Neural cell (in vitro differentiated cells): ENCODE data around the gene TAGAP. TPM values are rescaled to one million over a fixed set of nuclear protein-coding genes. Genes with fewer than 3 reads are reported as not detected.

Experiments
- H2AFZ ChIP-seq: fragments of 200-600, 300-800 bp; sonication (generic), shearing (Covaris generic); 2 replicates; pipeline ENCODE4 v1.6.0; 2014; ENCODE audit warnings: low read depth, mild to moderate bottlenecking, antibody characterized with exemption, low read length, moderate library complexity
- H3F3A ChIP-seq: fragments of 200-600 bp; shearing (Covaris generic); 2 replicates; pipeline ENCODE4 v1.6.1; 2016; ENCODE audit warnings: mild to moderate bottlenecking, moderate library complexity, mixed read lengths, antibody characterized with exemption, low read length; ENCODE audit not compliant: insufficient read depth, poor library complexity, severe bottlenecking
- H3K27ac ChIP-seq: fragments of 200-600, 300-800 bp; sonication (generic), shearing (Covaris generic); 2 replicates; pipeline ENCODE4 v1.5.1; 2014; ENCODE audit warnings: mild to moderate bottlenecking, low read length, moderate library complexity
- H3K27me3 ChIP-seq: fragments of 300-800, 200-600 bp; sonication (generic), shearing (Covaris generic); 2 replicates; pipeline ENCODE4 v1.6.0; 2014; ENCODE audit warnings: mild to moderate bottlenecking, low read depth, low read length, moderate library complexity; ENCODE audit not compliant: insufficient read depth
- H3K36me3 ChIP-seq: fragments of 300-800, 200-600 bp; sonication (generic), shearing (Covaris generic); 2 replicates; pipeline ENCODE4 v1.5.1; 2014; ENCODE audit warnings: mild to moderate bottlenecking, antibody characterized with exemption, low read length, moderate library complexity; ENCODE audit not compliant: insufficient read depth
- H3K4me2 ChIP-seq: fragments of 300-800, 200-600 bp; sonication (generic), shearing (Covaris generic); 2 replicates; pipeline ENCODE4 v1.6.0; 2014; ENCODE audit warnings: mild to moderate bottlenecking, low read length
- H3K4me3 ChIP-seq: fragments of 300-800, 200-600 bp; sonication (generic), shearing (Covaris generic); 2 replicates; pipeline ENCODE4 v1.5.1; 2014; ENCODE audit warnings: mild to moderate bottlenecking, low read length, moderate library complexity
- H3K79me2 ChIP-seq: fragments of 200-600 bp; shearing (Covaris generic); replicated peaks from 2 replicates; pipeline ENCODE4 v1.6.0; 2014; ENCODE audit warnings: mild to moderate bottlenecking, low read length, moderate library complexity; ENCODE audit not compliant: insufficient read depth
- H3K9ac ChIP-seq: fragments of 300-800, 200-600 bp; sonication (generic), shearing (Covaris generic); 2 replicates; pipeline ENCODE4 v1.6.1; 2016; ENCODE audit warnings: mild to moderate bottlenecking, low read length, mixed read lengths
- H3K9me2 ChIP-seq: fragments of 200-600 bp; shearing (Covaris generic); 2 replicates; pipeline ENCODE4 v1.6.1; 2016; ENCODE audit warnings: mild to moderate bottlenecking, low read length, mixed read lengths; ENCODE audit not compliant: insufficient read depth
- H3K9me3 ChIP-seq: fragments of 200-600, 300-800 bp; sonication (generic), shearing (Covaris generic); 2 replicates; pipeline ENCODE4 v1.6.1; 2016; ENCODE audit warnings: mild to moderate bottlenecking, mixed run types, low read length, moderate library complexity, mixed read lengths
- H4K20me1 ChIP-seq: fragments of 200-600 bp; shearing (Covaris generic); 2 replicates; pipeline ENCODE4 v1.6.1; 2016; ENCODE audit warnings: mild to moderate bottlenecking, mixed run types; ENCODE audit not compliant: insufficient read depth
- EP300 ChIP-seq: fragments of 450-650 bp; conservative IDR thresholded peaks from 2 replicates; pipeline ENCODE4 v1.6.1; 2014; ENCODE audit warnings: antibody characterized with exemption, mild to moderate bottlenecking, moderate library complexity; ENCODE audit not compliant: poor library complexity, severe bottlenecking
- EZH2 ChIP-seq: fragments of 200-600, 300-800 bp; shearing (Covaris generic), sonication (generic); IDR thresholded peaks from 2 replicates; pipeline ENCODE4 v1.6.1; 2014; ENCODE audit warnings: antibody characterized with exemption, low read length, borderline replicate concordance, mild to moderate bottlenecking; ENCODE audit not compliant: insufficient read depth, poor library complexity, severe bottlenecking
- MXI1 ChIP-seq: fragments of 450-650 bp; conservative IDR thresholded peaks from 2 replicates; pipeline ENCODE4 v1.6.1; 2014; ENCODE audit warnings: antibody characterized with exemption, mild to moderate bottlenecking; ENCODE audit not compliant: poor library complexity, severe bottlenecking
- POLR2AphosphoS5 ChIP-seq: IDR thresholded peaks from 2 replicates; pipeline ENCODE4 v1.6.1; 2012
- RAD21 ChIP-seq: fragments of 450-650 bp; conservative IDR thresholded peaks from 2 replicates; pipeline ENCODE4 v1.6.1; 2014; ENCODE audit warnings: antibody characterized with exemption, mild to moderate bottlenecking, moderate library complexity
- REST ChIP-seq: IDR thresholded peaks from 2 replicates; pipeline ENCODE4 v1.6.1; 2012; ENCODE audit warnings: borderline replicate concordance
- SMC3 ChIP-seq: fragments of 450-650 bp; conservative IDR thresholded peaks from 2 replicates; pipeline ENCODE4 v1.6.1; 2014; ENCODE audit warnings: antibody characterized with exemption, mild to moderate bottlenecking, moderate library complexity; ENCODE audit not compliant: poor library complexity
- TAF1 ChIP-seq: IDR thresholded peaks from 2 replicates; pipeline ENCODE4 v1.6.1; 2012; ENCODE audit warnings: low read depth
- polyA plus RNA-seq: library from polyadenylated mRNA; depleted of rRNA; stranded (reverse); fragments of >200 nt; gene quantifications from 2 replicates; pipeline ENCODE4 v1.2.3, GENCODE V29; 2014
- TF ChIP-seq, protein P1 (sequence below): fragments of 450-650 bp; IDR thresholded peaks from 2 replicates; pipeline ENCODE4 v1.5.1; 2014; ENCODE audit warnings: antibody characterized with exemption, mild to moderate bottlenecking, moderate library complexity; ENCODE audit not compliant: poor library complexity, severe bottlenecking

TAGAP gene
- polyA plus RNA-seq, 1 donor from 2014 or later, result not detected

DNA sequence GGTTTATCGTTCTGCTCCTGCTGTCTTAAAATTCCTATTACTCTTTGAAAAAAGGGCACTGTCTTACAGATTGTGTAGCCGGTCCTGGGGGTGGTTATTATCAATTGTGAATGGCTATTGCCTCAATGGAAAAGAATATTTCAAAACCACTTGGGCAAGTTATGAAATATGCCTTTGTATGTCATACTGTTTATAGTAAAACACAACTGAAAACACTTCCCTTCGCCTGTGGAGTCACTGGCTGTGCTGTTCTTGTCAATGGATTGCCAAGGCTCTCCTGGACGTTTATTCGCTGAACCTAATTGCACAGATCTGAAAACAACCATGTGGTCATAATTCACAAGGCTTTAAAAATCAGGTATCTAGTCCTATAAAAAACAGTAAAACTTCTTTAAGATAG, 47.8 kb upstream of the TAGAP start:
- no peaks in the 10 kb centered on the region for H3K27me3 ChIP-seq
- H3K9me2 ChIP-seq, result no peaks in the 10 kb centered on the region
- TF ChIP-seq EP300, result no peak
- no peak overlapping the region for H3K27ac ChIP-seq
- H3K9me3 ChIP-seq, result no peaks in the 10 kb centered on the region
- no peaks in the 10 kb centered on the region for H3F3A ChIP-seq
- H3K4me3 ChIP-seq, result no peak overlapping the region
- H2AFZ ChIP-seq, result no peak overlapping the region
- H3K9ac ChIP-seq, result no peak overlapping the region
- no peak overlapping the region for H3K4me2 ChIP-seq
- H3K79me2 ChIP-seq, result no peaks in the 10 kb centered on the region
- no peaks in the 10 kb centered on the region for H3K36me3 ChIP-seq
- H4K20me1 ChIP-seq, result no peaks in the 10 kb centered on the region

DNA sequence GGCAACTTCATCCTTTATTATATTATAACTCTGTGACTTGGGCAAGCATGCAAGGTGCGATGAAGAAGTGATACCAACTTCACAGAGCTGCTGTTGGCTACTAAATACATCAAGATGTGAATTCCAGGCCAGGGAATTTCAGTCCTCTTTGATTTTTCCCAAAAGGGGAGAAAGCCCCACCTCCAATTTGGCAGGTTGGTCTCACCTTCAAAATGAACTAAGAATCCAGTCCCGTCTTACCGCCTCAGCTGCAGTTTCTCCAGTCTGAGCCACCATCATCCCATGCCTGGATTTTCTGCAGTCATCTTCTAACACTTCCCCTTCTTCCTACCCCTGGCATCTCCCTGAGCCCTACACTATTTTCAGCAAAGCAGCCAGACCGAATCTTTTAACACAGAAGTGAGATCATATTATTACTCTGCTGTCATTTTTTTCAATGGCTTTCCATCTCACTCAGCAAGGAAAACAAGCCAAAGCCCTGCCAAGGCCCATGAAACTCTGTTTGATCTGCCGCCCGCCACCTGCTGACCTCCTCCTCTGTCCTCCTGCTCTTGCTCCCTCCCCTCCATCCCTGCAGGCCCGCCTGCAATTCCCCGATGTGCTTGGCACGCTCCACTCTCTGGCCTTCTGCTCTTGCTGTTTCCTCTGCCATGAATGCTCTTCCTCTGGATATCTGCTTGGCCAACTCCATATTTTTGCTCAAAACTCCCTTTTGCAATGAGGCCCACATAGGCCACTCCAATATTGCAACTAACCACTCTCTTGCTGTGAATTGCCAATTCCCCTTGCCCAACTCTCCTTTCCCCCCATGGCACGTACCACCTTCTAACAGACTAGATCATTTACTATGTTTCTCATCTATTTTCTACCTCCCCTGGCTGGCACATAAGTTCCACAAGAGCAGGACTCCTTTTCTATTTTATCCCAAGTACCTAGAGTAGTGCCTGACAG, 46.0 kb upstream of the TAGAP start:
- Histone ChIP-seq H3K9ac (no peak overlapping the region), H3K79me2 (no peaks in the 10 kb centered on the region), H3K9me2 (no peaks in the 10 kb centered on the region), H3K4me3 (no peak overlapping the region), H3K27me3 (no peaks in the 10 kb centered on the region), H3K9me3 (no peaks in the 10 kb centered on the region), H3K4me2 (no peak overlapping the region), H4K20me1 (no peaks in the 10 kb centered on the region), H3K36me3 (no peaks in the 10 kb centered on the region), H3K27ac (no peak overlapping the region), H3F3A (no peaks in the 10 kb centered on the region), H2AFZ (no peak overlapping the region)
- TF ChIP-seq POLR2AphosphoS5 (no peak), EZH2 (no peak), EP300 (no peak), REST (no peak), RAD21 (no peak), SMC3 (no peak), TAF1 (no peak), MXI1 (no peak)
- TF ChIP-seq, protein P1, sequence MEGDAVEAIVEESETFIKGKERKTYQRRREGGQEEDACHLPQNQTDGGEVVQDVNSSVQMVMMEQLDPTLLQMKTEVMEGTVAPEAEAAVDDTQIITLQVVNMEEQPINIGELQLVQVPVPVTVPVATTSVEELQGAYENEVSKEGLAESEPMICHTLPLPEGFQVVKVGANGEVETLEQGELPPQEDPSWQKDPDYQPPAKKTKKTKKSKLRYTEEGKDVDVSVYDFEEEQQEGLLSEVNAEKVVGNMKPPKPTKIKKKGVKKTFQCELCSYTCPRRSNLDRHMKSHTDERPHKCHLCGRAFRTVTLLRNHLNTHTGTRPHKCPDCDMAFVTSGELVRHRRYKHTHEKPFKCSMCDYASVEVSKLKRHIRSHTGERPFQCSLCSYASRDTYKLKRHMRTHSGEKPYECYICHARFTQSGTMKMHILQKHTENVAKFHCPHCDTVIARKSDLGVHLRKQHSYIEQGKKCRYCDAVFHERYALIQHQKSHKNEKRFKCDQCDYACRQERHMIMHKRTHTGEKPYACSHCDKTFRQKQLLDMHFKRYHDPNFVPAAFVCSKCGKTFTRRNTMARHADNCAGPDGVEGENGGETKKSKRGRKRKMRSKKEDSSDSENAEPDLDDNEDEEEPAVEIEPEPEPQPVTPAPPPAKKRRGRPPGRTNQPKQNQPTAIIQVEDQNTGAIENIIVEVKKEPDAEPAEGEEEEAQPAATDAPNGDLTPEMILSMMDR, result no peak
